Colonic mucosa (tissue), 4 donors: Measurements from ENCODE around the gene CFAP92. TPM values are rescaled to one million over a fixed set of nuclear protein-coding genes. Genes with fewer than 3 reads are reported as not detected.

Experiments
- DNase-seq: peaks from one replicate; pipeline ENCODE4 v3.0.0-alpha.2; 2020
- H3K27ac ChIP-seq: fragments of 200-600 bp; one replicate; pipeline ENCODE4 v1.8.0; 2021
- H3K27me3 ChIP-seq: fragments of 200-600 bp; one replicate; pipeline ENCODE4 v1.8.0; 2021
- H3K36me3 ChIP-seq: fragments of 200-600 bp; one replicate; pipeline ENCODE4 v1.8.0; 2021
- H3K4me1 ChIP-seq: fragments of 200-600 bp; one replicate; pipeline ENCODE4 v1.8.0; 2021; ENCODE audit warnings: mild to moderate bottlenecking
- H3K4me3 ChIP-seq: fragments of 200-600 bp; one replicate; pipeline ENCODE4 v1.8.0; 2021
- H3K9ac ChIP-seq, 2 donors: one replicate each; pipeline ENCODE4 v1.7.0; 2013; ENCODE audit warnings: control low read depth in 2 of 2, low read depth in 2 of 2, low read length in 2 of 2
- H3K9me3 ChIP-seq: fragments of 200-600 bp; one replicate; pipeline ENCODE4 v1.8.0; 2021
- intact Hi-C: fragments of 100-400 bp; cut with DNase I; formaldehyde crosslinking; loops from one replicate; pipeline ENCODE4 v1.14.1; 2022
- total RNA-seq, 2 donors: library from RNA; stranded (reverse); fragmentation: NEBNext Ultra II Directional in 1 of 2; extraction: Animal tissue kit (Norgen Biotek cat#: 25700) in 1 of 2; gene quantifications; one replicate each; pipeline ENCODE4 v1.2.1, GENCODE V29; 2021
- TF ChIP-seq, protein P1 (sequence below): fragments of 200-600 bp; IDR thresholded peaks from one replicate; pipeline ENCODE4 v1.8.0; 2022; ENCODE audit warnings: antibody characterized with exemption, mild to moderate bottlenecking
- donor health status: healthy.
- donor health status: DM: no; HTN: no; CAD: no.
- donor health status: DM: no; HTN: no; CAD: no.

Gene CFAP92
- total RNA-seq, 2 donors from 2014 or later, result 0.77 to 1.2 TPM

DNA sequence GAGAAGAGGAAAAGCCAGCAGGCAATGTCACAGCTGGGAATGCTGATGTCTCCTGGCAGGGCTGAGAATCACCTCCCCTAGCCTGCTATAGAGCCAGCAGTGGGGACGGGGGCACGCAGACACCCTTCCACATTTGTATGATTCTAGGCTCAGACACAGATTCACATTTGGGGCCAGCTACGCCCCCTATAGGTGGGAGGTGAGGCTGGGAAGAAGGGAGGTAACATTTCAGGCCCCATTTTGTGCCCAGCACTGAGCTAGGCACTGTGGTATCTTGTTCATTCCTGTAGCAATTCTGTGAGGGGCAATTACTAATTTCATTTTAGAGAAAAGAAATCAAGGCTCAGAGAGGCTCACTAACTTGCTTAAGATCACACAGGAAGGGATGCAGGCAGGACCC is 130.3 kb downstream of the CFAP92 start:
- intact Hi-C loops, result no loop called here

DNA sequence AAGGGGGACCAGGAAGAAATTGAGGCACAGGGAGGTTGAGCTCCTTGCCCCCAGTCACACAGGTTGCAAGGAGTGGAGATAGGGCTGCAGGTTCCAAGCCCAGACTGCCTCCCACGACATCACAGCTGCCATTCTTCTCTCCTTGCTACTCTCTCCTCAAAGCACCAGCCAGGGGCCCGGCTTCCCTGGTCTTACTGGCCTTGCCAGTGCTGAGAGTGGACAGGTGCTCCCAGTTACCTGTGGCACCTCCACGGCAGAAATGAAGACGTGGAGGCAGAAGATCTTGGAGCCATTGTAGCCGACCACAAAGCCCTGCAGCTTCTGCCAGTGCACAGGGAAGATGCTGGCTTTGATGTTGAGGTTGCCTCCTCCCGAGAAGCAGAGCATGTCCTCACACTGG is 132.4 kb downstream of the CFAP92 start:
- H3K4me3 ChIP-seq, result no peak overlapping the region
- DNase-seq, result no peak
- intact Hi-C loops, result no loop called here
- H3K36me3 ChIP-seq, result no peaks in the 10 kb centered on the region
- H3K27ac ChIP-seq, result no peak overlapping the region
- no peaks in the 10 kb centered on the region for H3K4me1 ChIP-seq
- no peak overlapping the region for H3K9ac ChIP-seq
- H3K27me3 ChIP-seq, result no peaks in the 10 kb centered on the region
- no peaks in the 10 kb centered on the region for H3K9me3 ChIP-seq
- TF ChIP-seq, protein P1, sequence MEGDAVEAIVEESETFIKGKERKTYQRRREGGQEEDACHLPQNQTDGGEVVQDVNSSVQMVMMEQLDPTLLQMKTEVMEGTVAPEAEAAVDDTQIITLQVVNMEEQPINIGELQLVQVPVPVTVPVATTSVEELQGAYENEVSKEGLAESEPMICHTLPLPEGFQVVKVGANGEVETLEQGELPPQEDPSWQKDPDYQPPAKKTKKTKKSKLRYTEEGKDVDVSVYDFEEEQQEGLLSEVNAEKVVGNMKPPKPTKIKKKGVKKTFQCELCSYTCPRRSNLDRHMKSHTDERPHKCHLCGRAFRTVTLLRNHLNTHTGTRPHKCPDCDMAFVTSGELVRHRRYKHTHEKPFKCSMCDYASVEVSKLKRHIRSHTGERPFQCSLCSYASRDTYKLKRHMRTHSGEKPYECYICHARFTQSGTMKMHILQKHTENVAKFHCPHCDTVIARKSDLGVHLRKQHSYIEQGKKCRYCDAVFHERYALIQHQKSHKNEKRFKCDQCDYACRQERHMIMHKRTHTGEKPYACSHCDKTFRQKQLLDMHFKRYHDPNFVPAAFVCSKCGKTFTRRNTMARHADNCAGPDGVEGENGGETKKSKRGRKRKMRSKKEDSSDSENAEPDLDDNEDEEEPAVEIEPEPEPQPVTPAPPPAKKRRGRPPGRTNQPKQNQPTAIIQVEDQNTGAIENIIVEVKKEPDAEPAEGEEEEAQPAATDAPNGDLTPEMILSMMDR, result no peak

More for the DNA sequence above, 130.3 kb downstream of the CFAP92 start:
- Histone ChIP-seq H3K9me3 (no peaks in the 10 kb centered on the region), H3K4me1 (no peaks in the 10 kb centered on the region), H3K36me3 (no peaks in the 10 kb centered on the region), H3K27ac (no peak overlapping the region), H3K4me3 (no peak overlapping the region), H3K27me3 (no peaks in the 10 kb centered on the region), H3K9ac (no peak overlapping the region)
- DNase-seq, result no peak
- TF ChIP-seq, protein P1, result no peak

Other genes starting within 250 kb of the CFAP92 start
- 10 to 100 TPM; 32.0 to 55.1 TPM for gene ACAD9, start 114.5 kb downstream of the CFAP92 start, total RNA-seq
- gene EFCC1, start 7.2 kb upstream of the CFAP92 start, total RNA-seq, result 1 to 10 TPM; 1.3 to 1.7 TPM
- under 1 TPM in 1 of 2 donors, not detected in 1; 0.37 TPM for gene GP9, start 66.7 kb upstream of the CFAP92 start, total RNA-seq
- gene RAB43, start 127.7 kb upstream of the CFAP92 start, total RNA-seq, result 10 to 100 TPM; 33.3 to 42.6 TPM
- 10 to 100 TPM; 32.8 to 36.9 TPM for gene ISY1, start 167.0 kb upstream of the CFAP92 start, total RNA-seq
- 100 to 1,000 TPM; 204 to 279 TPM for gene CNBP, start 189.8 kb upstream of the CFAP92 start, total RNA-seq